ENCODE results near the gene MST1.

The MST1 gene

DNA sequence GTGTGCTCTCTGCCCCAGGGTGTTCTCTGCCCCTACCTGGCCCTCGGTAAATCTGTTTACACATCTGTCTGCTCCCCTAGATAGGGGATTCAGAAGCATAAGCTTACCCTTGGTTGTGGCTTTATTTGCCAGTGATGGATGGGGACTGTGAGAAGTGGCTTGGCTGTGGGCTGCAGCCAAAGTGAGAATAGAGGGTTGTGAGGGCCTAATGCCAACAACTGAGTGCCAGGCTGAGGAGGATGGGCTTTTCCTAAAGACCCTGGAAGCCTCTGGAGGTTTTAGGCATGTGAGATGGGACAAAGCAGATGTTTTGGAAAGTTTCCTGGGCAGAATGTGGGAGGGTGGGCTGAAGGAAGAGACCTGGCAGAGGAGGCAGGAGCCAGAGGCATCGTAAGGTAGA, 30.6 kb downstream of the MST1 start:
- no peak for DNase-seq

DNA sequence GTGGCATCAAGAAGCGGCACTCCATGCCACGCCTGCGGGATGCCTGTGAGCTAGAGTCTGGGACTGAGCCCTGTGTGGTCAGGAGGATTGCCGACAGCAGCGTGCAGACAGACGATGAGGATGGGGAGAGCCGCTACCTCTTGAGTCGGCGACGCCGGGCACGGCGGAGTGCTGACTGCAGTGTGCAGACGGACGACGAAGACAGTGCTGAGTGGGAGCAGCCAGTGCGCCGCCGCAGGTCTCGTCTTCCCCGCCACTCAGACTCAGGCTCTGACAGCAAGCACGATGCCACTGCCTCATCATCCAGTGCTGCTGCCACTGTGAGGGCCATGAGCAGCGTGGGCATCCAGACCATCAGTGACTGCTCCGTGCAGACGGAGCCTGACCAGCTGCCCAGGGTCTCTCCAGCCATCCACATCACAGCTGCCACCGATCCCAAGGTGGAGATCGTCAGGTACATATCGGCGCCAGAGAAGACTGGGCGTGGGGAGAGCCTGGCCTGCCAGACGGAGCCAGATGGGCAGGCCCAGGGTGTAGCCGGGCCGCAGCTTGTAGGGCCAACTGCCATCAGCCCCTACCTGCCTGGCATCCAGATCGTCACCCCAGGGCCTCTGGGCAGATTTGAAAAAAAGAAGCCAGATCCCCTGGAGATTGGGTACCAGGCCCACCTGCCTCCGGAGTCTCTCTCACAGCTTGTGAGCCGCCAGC, 31.9 kb downstream of the MST1 start:
- peak in 1 of 58 donors; percentile 22 for DNase-seq

DNA sequence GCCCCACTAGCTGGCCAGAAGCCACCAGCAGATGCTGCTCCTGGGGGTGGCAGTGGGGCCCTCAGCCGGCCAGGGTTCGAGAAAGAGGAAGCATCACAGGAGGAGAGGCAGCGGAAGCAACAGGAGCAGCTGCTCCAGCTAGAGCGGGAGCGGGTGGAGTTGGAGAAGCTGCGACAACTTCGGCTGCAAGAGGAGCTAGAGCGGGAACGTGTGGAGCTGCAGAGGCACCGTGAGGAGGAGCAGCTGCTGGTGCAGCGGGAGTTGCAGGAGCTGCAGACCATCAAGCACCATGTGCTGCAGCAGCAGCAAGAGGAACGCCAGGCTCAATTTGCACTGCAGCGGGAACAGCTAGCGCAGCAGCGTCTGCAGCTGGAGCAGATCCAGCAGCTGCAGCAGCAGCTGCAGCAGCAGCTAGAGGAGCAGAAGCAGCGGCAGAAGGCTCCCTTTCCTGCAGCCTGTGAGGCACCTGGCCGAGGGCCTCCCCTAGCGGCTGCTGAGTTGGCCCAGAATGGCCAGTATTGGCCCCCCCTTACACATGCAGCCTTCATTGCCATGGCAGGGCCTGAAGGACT, 32.6 kb downstream of the MST1 start:
- peak in 3 of 58 donors; percentile 7 to 32 (median 12) for DNase-seq

DNA sequence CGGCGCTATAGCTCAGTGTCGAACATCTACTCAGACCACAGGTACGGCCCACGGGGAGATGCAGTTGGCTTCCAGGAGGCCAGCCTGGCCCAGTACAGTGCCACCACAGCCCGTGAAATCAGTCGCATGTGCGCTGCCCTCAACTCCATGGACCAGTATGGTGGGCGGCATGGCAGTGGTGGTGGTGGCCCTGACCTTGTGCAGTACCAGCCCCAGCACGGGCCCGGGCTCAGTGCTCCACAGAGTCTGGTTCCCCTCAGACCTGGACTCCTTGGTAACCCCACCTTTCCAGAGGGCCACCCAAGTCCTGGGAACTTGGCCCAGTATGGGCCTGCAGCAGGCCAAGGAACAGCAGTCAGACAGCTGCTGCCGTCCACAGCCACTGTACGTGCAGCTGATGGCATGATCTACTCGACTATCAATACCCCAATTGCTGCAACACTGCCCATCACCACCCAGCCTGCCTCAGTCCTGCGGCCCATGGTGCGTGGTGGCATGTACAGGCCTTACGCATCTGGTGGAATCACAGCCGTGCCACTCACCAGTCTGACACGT, 33.5 kb downstream of the MST1 start:
- no peak for DNase-seq

DNA sequence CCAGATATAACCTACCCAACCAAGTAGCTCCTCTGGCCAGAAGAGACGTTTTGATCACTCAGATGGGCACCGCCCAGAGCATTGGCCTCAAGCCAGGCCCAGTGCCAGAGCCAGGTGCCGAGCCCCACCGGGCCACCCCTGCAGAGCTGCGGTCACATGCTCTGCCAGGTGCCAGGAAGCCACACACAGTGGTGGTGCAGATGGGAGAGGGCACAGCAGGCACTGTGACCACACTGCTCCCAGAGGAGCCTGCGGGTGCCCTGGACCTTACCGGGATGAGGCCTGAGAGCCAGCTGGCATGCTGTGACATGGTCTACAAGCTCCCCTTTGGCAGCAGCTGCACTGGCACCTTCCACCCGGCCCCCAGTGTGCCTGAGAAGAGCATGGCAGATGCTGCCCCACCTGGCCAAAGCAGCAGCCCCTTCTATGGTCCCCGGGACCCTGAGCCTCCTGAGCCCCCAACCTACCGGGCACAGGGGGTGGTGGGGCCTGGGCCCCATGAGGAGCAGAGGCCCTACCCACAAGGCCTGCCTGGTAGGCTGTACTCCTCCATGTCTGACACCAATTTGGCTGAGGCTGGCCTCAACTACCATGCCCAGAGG, 34.2 kb downstream of the MST1 start:
- no peak for DNase-seq

GRCh38 chr3:49654176-49654825, 35.0 kb downstream of the MST1 start:
- no peak for DNase-seq

DNA sequence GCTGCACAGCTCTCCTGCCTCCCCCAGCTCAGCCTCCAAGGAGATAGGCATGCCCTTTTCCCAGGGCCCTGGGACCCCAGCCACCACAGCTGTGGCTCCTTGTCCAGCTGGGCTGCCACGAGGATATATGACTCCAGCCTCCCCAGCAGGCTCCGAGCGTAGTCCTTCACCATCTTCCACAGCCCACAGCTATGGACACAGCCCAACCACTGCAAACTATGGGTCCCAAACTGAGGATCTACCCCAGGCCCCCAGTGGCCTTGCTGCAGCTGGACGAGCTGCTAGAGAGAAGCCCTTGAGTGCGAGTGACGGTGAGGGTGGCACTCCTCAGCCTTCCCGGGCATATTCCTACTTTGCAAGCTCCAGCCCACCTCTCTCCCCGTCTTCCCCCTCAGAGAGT, 35.7 kb downstream of the MST1 start:
- DNase-seq, result no peak

DNA sequence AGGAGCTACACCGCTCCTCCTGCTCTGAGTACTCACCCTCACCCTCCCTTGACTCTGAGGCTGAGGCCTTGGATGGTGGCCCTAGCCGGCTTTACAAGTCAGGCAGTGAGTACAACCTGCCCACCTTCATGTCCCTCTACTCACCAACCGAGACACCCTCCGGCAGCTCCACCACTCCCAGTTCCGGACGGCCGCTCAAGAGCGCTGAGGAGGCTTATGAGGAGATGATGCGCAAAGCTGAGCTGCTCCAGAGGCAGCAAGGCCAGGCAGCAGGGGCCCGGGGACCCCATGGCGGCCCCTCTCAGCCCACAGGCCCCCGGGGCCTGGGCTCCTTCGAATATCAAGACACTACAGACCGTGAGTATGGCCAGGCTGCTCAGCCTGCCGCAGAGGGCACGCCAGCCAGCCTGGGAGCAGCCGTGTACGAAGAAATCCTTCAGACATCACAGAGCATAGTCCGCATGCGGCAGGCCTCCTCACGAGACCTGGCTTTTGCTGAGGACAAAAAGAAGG, 36.3 kb downstream of the MST1 start:
- DNase-seq, result no peak

DNA sequence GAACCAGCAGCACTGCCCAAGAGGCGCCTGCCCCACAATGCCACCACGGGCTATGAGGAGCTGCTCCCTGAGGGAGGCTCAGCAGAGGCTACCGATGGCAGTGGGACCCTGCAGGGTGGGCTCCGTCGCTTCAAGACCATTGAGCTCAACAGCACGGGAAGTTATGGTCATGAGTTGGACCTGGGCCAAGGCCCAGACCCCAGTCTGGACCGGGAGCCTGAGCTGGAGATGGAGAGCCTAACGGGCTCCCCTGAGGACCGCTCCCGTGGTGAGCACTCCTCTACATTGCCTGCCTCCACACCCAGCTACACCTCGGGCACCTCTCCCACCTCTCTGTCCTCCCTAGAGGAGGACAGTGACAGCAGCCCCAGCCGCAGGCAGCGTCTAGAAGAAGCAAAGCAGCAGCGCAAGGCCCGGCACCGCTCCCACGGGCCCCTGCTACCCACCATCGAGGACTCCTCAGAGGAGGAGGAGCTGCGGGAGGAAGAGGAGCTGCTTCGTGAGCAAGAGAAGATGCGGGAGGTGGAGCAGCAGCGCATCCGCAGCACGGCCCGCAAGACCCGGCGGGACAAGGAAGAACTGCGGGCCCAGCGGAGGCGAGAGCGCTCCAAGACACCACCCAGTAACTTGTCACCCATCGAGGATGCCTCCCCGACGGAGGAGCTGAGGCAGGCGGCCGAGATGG, 36.9 kb downstream of the MST1 start:
- no peak for DNase-seq

- no peak for DNase-seq
Observed at GRCh38 chr3:49650637-49651036, 38.6 kb downstream of the MST1 start.

DNA sequence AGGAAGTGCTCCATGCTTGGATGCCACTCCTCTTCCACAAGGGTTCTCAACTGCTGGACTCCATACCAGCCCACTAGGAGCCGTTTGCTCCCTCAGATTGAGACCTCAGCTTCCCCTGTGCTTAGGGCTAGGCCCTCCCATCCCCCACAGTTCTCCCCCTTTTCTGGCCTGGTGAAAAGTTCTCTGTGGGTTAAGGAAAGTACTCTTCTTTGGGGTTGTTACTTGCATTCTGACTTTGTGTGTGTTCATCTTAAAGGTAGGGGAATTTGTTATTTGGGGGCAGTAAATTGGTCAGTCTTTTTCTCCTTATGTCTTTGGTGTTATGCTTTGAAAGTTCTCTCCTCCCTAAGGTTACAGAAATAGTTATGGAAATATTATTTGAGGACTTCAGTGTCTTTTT, 39.1 kb downstream of the MST1 start:
- no peak for DNase-seq

- no peak for DNase-seq
Observed at GRCh38 chr3:49649576-49649975, 39.7 kb downstream of the MST1 start.

GRCh38 chr3:49648354-49649019, 40.8 kb downstream of the MST1 start:
- no peak for DNase-seq

DNA sequence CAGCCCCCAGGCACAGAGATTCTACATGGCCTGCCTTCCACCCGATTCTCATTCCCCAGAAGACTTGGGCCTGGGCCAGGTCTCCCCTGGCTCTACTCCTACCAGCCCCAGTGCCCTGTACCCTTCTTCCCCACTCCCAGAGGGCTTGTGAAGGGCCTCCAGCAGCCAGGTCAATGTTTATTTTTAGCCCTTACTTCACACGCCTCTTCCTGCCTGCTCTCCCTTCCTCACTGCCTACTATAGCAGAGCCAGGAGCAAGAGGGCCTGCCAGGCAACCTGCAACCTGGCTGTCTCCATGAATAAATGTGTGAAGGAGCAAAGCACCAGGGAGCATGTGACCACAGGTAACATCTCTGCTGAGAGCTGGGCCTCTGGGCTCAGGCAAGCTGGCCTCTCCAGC, 41.5 kb downstream of the MST1 start:
- peak in 1 of 58 donors; percentile 12 for DNase-seq

GRCh38 chr3:49646236-49646635, 43.0 kb downstream of the MST1 start:
- no peak for DNase-seq

GRCh38 chr3:49644684-49645083, 44.6 kb downstream of the MST1 start:
- no peak for DNase-seq

GRCh38 chr3:49642708-49643145, 46.5 kb downstream of the MST1 start:
- no peak for DNase-seq

DNA sequence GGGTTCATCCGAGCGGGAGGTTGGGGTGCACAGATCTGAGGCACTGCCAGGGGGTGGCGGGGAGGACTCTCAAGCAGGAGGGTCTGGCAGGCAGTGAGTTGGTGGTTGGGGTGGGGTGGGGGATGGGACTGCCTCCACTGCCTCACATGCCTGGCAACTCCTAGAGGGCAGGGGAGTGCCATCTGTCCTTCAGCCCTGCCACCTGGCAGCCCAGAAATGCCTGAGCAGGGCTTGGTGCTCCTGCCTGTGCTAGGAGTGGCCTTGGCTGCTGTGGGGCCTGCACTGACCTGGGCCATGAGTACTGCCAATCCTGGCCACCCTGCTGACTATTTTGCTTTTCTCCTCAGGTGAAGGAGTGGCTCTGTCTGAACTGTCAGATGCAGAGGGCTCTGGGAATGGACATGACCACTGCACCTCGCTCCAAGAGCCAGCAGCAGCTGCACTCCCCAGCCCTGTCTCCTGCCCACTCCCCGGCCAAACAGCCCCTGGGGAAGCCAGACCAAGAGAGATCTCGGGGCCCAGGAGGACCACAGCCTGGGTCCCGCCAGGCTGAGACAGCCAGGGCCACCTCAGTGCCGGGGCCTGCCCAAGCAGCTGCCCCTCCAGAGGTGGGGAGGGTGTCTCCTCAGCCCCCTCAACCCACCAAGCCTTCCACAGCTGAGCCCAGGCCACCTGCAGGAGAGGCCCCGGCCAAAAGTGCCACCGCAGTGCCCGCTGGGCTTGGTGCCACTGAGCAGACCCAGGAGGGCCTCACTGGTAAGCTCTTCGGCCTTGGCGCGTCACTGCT, 47.2 kb downstream of the MST1 start:
- no peak for DNase-seq

GRCh38 chr3:49641292-49641691, 48.0 kb downstream of the MST1 start:
- DNase-seq, result peak in 3 of 58 donors; percentile 5 to 19 (median 11)

DNA sequence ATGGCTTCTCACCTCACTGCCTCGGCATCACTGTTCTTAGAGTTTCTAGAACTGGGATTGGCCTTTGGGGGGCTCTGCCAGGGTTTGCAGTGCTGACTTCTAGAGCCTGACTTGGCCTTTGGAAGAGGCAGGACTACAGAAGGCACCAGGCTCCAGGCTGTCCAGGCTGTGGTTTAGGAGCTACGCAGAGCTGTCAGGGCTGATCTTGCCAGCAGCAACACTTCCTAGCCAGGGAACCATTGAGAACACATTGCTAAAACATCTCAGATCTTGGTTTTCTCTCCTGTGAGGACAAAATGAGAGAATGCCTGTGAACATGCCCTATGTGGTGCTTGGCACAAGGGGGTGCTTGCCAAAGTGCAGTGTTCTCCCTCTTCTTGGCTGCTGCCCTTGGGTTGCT, 49.7 kb downstream of the MST1 start:
- DNase-seq, result no peak
